GM04504 (cell line): Measurements from ENCODE around the gene PCSK6.

Experiments
- DNase-seq: peaks from one replicate; pipeline ENCODE4 v3.0.0-alpha.2; 2012; ENCODE audit warnings: low read depth

The PCSK6 gene

DNA sequence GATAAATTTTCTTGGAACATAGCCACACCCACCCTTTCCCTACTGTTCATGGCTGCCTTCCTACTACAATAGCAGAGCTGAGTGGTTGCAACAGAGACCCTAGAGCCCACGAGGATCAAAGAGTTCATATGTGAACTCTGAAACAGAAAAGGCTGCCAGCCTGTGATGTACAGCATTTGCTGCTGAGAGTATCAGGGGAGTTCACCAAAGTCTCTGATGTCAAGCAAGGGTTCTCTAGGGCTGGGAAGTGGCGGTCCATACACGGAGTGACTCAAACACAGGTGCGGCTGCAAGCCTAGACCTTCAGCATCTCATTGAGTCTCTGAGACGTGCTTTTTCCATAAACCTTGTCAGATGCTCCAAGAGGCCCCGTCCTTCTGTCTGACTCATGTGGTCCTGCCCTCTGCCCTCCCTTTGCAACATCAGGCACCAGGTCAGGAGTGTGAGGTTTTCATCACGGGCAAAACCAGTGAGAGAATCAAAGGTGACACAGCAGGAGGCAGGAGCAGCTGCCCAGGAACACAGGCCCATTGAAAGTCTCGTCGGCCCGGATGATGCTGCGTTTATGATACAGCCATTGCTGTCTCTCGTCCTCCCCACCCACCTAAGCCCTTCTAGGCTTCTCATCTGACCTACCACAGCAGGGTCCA lies 42.9 kb downstream of the PCSK6 start:
- no peak for DNase-seq

DNA sequence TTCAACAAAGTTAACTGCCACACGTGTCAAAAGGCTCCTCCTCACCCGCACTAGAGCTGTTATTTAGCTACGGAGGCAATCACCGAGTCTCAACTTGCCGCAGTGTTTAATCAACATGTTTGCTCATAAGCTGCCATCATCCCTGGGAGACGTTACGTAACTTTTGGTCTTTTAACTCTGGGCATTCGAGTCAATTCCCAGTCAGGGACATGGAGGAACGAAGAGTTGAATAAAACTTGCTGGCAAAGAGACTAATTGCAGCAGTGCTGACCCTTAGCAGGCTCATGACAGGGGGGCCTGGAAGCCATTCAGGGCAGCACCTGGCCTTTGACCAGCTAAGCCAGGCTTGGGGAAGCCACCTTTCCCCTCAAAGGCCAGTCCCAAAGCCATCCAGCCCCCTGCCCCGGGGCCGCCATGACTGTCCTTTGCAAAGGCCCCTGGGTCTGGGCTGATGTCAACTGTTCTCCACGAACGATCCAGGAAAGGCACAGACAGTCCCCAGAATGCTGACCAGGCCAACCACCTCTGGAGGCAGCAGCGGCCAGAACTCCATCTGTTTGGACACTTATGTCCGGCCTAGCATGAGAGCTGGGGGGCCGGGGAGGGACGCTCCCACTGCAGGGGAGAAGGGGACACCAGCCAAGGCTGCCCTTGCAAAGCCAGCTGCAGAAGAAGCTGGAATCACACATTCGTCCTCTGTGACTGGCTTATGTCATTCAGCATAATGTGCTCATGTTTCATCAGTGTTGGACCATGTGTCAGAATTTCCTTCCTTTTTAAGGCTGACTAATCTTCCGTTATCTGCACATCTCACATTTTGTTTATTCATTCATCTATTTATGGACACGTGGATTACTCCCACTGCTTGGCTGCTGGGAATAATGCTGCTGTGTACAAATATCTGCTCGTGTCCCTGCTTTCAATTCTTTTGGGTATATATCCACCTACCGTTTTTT lies 43.7 kb downstream of the PCSK6 start:
- DNase-seq, result no peak

DNA sequence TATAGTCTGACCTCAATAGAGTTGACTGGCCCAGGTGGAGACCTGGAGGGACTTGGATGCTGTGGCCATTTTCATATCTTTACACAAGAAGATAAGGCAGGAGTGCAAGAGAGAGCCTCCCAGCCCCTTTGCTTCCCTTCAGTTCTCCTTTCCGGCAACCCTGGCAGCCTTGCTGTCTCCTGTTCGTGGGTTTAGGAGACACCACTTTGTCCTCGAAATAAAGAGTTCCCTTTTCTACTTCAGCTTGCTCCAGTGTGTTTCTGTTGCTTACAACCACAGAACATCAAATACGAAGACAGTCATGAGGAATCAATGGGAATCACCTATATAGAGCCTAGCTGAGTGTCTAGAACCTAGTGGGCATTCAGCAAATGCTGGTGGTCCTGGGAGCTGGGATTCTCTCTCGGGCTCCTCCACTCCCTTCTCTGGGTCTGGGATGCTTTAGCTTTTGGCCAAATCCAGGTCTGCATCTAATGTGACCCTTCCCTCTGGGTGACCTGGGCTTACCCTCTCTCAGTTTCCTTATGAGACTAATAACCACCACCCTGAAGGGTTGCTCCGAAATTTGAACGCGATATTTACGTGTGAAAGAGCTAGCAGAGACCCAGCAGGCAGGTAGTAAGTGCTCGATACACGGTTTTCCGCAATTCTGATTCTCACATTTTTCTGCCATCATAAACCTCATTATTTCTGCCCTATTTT lies 44.5 kb downstream of the PCSK6 start:
- no peak for DNase-seq

DNA sequence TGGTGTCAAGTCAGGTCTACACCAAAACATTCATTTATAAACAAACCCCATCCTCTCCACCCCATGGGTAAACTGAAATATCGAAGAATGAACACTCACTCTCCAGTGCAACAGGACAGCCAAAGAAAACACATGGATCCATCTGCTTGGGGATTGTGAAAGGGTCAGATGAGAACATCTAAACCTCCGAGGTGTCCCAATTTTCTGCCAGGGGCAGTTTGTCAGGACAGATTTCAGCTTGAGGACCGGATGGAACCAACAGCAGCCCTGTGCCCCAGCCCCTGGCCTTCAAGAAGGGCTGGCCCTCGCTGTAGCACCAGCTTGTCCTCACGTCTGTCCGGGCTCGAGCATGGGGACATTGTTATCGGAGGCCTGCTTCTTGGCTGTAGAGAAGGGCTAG lies 45.5 kb downstream of the PCSK6 start:
- no peak for DNase-seq

- DNase-seq, result no peak
Observed at GRCh38 chr15:101442272-101442671, 47.2 kb downstream of the PCSK6 start.

- no peak for DNase-seq
Observed at GRCh38 chr15:101441696-101442095, 47.8 kb downstream of the PCSK6 start.

GRCh38 chr15:101440846-101441590 lies 48.5 kb downstream of the PCSK6 start:
- DNase-seq, result no peak

- DNase-seq, result peak; percentile 63
Observed at GRCh38 chr15:101439920-101440319, 49.6 kb downstream of the PCSK6 start.

GRCh38 chr15:101439285-101439919 lies 50.1 kb downstream of the PCSK6 start:
- DNase-seq, result no peak

DNA sequence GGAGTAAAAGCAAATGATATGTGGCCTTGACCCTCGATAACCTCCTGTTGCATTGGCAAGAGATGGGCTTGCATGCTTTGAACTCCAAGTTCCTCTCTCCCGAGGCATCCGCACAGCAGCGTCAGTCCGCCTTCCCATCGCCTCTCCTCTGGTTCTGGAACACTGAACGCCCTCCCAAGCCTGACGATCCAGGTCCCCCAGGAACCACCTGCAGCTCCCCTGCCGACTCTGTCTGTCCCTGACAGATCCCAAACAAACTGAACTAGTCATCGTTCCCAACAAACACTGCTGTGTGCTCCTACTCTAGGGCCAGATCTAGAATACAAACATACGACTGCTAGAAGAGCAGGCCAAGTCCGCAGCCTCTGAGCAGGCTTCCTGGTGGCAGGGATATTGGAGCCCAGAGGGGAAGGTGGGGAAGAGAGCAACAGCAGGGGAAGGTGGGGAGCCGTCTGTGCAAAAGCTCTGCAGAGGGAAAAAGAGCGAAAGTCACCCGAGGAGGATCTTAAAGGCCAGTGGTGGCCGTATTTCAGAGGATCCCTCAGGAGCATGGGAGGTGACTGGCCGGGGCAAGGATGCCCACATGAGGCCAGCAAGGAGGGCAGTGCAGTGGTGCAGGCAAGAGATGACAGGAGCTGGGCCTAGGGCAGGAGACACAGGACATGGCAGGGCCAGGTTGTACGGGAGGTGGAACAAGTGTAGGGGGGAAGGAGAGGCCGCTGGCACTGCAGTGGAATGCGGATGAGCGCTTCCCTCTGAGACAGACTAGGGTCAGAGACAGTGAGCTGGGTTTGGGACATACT lies 50.8 kb downstream of the PCSK6 start:
- no peak for DNase-seq

- no peak for DNase-seq
Observed at GRCh38 chr15:101437618-101438481, 51.7 kb downstream of the PCSK6 start.

DNA sequence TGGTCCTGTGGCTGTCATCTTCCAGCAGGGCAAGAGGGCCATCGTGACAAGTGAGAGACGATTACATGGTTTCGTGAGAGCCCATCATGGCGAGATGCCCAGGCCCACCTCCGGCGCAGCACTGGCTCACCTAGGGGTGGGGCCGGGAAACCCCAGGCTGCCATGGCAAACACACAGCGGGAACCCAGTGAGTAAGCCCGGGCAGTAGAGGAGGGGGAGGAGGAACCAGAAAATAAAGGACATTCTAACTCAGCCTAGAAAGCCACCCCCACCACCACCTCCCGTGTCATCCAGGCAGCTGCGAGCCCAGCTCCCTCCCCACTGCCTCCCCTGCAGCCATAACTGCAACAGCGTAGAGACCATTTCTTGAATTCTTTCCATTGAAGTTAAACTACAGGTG lies 52.3 kb downstream of the PCSK6 start:
- no peak for DNase-seq

DNA sequence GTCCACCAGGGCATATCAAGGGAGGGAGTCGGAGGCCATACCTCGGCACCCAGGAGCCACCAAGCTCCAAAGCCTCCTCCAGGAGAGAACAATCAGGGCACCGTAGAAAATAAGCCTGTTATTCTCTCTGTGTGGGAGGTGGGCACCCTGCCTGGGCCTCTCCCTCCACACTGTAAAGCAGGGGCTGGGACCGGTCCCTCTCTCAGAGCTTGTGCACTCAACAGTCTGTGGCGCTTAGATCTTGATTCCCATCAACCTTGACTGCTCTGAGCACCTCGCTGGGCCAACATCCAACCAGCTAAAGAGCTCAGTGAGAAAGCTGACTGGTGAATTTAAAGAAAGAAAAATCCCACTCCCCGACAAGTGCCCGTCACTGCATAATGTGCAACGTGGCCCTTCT lies 53.0 kb downstream of the PCSK6 start:
- no peak for DNase-seq

GRCh38 chr15:101435761-101436160 lies 53.7 kb downstream of the PCSK6 start:
- no peak for DNase-seq

- DNase-seq, result no peak
Observed at GRCh38 chr15:101434032-101434920, 55.2 kb downstream of the PCSK6 start.

GRCh38 chr15:101433396-101433795 lies 56.1 kb downstream of the PCSK6 start:
- DNase-seq, result no peak

DNA sequence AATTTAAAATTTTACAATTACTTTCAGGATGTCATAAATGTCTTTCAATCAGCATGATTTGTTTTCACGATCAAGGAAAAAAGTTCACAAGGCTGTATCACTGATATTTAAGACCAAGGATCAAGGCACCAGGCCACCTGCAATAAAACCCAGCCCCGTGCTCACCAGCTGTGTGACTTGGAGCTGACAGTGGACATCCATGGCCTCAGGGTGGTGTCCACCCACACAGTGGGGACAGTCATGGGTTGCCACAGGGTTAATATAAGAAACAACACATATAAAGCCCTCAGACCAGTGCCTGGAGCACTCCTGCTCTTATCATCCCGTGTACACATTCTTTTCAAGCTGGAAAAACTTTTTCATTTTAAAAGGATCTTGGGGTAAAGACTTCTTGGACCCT lies 56.5 kb downstream of the PCSK6 start:
- no peak for DNase-seq

GRCh38 chr15:101431748-101432147 lies 57.8 kb downstream of the PCSK6 start:
- no peak for DNase-seq

DNA sequence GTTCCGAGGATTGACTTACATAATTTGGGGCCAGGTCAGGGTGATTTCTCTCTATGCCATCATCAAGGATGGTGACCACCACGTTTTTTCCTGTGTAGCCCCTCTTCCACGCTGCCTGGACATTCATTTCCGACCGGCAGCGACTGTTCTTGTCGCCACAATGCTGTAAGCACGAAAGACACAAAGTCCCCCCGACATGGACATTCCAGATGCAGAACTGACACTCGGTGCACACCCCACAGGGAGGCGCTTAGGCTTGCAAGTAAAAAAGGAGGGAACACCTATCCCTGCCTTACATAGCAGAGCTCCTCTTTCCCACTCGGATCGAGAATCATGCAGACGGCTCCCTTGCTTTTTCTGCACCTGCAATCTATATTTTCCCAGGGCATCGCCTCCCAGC lies 58.2 kb downstream of the PCSK6 start:
- no peak for DNase-seq
